HL-60 (cell line): ENCODE data around the gene SP2.

Source experiments
- DNase-seq, 2 experiments: peaks; one replicate each; pipeline ENCODE4 v3.0.0-alpha.2; 2010 to 2020; ENCODE audit warnings: low read depth in 1 of 2, low spot score in 1 of 2
- H3K27ac ChIP-seq: fragments of 250-450 bp; sonication (Bioruptor Pico); replicated peaks from 2 replicates; pipeline ENCODE4 v1.5.1; 2020; ENCODE audit warnings: mild to moderate bottlenecking, moderate library complexity
- H3K27me3 ChIP-seq: fragments of 250-450 bp; sonication (Bioruptor Pico); 2 replicates; pipeline ENCODE4 v1.5.1; 2021; ENCODE audit warnings: mild to moderate bottlenecking, moderate library complexity; ENCODE audit not compliant: insufficient read depth, poor library complexity, severe bottlenecking
- H3K4me3 ChIP-seq: replicated peaks from 2 replicates; pipeline ENCODE4 v1.5.1; 2011; ENCODE audit warnings: mild to moderate bottlenecking, control low read depth, low read length; ENCODE audit not compliant: insufficient read depth
- GABPA ChIP-seq: IDR thresholded peaks from 2 replicates; pipeline ENCODE4 v1.6.1; 2012; ENCODE audit warnings: low read depth
- POLR2AphosphoS5 ChIP-seq: IDR thresholded peaks from 2 replicates; pipeline ENCODE4 v1.6.1; 2012; ENCODE audit warnings: low read depth
- SPI1 ChIP-seq: IDR thresholded peaks from 2 replicates; pipeline ENCODE4 v1.6.1; 2012; ENCODE audit warnings: low read depth, mild to moderate bottlenecking, borderline replicate concordance
- TF ChIP-seq, protein P1 (sequence below): IDR thresholded peaks from 2 replicates; pipeline ENCODE4 v1.6.1; 2012; ENCODE audit warnings: low read depth; ENCODE audit not compliant: insufficient replicate concordance
- TF ChIP-seq, protein P2 (sequence below): IDR thresholded peaks from one replicate; pipeline ENCODE4 v1.5.1; 2011; ENCODE audit warnings: low read length, control low read depth, inconsistent platforms; ENCODE audit not compliant: insufficient read depth

The SP2 gene

GRCh38 chr17:47870056-47870455 lies 26.0 kb upstream of the SP2 start:
- Histone ChIP-seq H3K27me3 (peaks cover 13% of the 10 kb centered on the region), H3K27ac (no peak overlapping the region), H3K4me3 (no peak overlapping the region)
- no peak for DNase-seq
- TF ChIP-seq SPI1: no peak
- TF ChIP-seq, protein P1, sequence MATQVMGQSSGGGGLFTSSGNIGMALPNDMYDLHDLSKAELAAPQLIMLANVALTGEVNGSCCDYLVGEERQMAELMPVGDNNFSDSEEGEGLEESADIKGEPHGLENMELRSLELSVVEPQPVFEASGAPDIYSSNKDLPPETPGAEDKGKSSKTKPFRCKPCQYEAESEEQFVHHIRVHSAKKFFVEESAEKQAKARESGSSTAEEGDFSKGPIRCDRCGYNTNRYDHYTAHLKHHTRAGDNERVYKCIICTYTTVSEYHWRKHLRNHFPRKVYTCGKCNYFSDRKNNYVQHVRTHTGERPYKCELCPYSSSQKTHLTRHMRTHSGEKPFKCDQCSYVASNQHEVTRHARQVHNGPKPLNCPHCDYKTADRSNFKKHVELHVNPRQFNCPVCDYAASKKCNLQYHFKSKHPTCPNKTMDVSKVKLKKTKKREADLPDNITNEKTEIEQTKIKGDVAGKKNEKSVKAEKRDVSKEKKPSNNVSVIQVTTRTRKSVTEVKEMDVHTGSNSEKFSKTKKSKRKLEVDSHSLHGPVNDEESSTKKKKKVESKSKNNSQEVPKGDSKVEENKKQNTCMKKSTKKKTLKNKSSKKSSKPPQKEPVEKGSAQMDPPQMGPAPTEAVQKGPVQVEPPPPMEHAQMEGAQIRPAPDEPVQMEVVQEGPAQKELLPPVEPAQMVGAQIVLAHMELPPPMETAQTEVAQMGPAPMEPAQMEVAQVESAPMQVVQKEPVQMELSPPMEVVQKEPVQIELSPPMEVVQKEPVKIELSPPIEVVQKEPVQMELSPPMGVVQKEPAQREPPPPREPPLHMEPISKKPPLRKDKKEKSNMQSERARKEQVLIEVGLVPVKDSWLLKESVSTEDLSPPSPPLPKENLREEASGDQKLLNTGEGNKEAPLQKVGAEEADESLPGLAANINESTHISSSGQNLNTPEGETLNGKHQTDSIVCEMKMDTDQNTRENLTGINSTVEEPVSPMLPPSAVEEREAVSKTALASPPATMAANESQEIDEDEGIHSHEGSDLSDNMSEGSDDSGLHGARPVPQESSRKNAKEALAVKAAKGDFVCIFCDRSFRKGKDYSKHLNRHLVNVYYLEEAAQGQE: no peak
- TF ChIP-seq GABPA: no peak
- TF ChIP-seq, protein P2, sequence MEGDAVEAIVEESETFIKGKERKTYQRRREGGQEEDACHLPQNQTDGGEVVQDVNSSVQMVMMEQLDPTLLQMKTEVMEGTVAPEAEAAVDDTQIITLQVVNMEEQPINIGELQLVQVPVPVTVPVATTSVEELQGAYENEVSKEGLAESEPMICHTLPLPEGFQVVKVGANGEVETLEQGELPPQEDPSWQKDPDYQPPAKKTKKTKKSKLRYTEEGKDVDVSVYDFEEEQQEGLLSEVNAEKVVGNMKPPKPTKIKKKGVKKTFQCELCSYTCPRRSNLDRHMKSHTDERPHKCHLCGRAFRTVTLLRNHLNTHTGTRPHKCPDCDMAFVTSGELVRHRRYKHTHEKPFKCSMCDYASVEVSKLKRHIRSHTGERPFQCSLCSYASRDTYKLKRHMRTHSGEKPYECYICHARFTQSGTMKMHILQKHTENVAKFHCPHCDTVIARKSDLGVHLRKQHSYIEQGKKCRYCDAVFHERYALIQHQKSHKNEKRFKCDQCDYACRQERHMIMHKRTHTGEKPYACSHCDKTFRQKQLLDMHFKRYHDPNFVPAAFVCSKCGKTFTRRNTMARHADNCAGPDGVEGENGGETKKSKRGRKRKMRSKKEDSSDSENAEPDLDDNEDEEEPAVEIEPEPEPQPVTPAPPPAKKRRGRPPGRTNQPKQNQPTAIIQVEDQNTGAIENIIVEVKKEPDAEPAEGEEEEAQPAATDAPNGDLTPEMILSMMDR: no peak
- TF ChIP-seq POLR2AphosphoS5: no peak

DNA sequence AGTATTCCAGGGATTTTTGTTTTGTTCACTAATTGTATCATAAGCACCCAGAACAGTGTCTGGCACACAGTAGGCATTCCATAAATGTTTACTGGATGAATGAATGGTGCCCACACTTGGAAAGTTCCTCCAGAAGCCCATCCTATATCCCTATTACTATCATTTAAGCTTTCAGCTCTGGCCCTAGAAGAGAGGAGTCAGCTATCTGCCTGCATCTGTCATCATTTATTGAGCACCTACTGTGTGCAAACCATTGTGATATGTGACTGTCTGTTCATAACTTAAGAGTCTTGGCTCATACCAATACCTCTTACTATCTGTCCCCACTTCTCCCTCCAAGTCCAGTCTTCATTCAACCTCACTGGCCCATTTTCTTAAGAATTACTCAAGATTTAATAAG lies 25.0 kb upstream of the SP2 start:
- H3K4me3 ChIP-seq: no peak overlapping the region
- DNase-seq: no peak
- H3K27me3 ChIP-seq: peaks cover 9% of the 10 kb centered on the region
- H3K27ac ChIP-seq: no peak overlapping the region
- TF ChIP-seq GABPA: no peak
- TF ChIP-seq, protein P1: no peak
- TF ChIP-seq SPI1: no peak
- no peak for TF ChIP-seq POLR2AphosphoS5
- TF ChIP-seq, protein P2: no peak

- Histone ChIP-seq H3K27ac (no peak overlapping the region), H3K4me3 (no peak overlapping the region), H3K27me3 (peaks cover 9% of the 10 kb centered on the region)
- no peak for DNase-seq
- TF ChIP-seq, protein P1: no peak
- TF ChIP-seq POLR2AphosphoS5: no peak
- TF ChIP-seq SPI1: no peak
- no peak for TF ChIP-seq GABPA
- TF ChIP-seq, protein P2: no peak
Measured at GRCh38 chr17:47872019-47872650, 23.9 kb upstream of the SP2 start.
